A673 (cell line): ENCODE results near the gene TJAP1. TPM values are rescaled to one million over a fixed set of nuclear protein-coding genes. Genes with fewer than 3 reads are reported as not detected.

Source experiments
- BruUV-seq: library from RNA; stranded (reverse); fragments of 400-500 nt; replicated peaks from 2 replicates; lab custom pipeline; 2021; lab: Mats Ljungman, UMichigan
- CTCF ChIA-PET: fragments of 300-600 bp; sonication (Branson Sonifier 250); formaldehyde crosslinking; loops from one replicate; lab custom pipeline; 2022; ENCODE audit warnings: antibody characterized with exemption; lab: Charles Lee
- POLR2A ChIA-PET: fragments of 300-600 bp; sonication (Branson Sonifier 250); formaldehyde crosslinking; loops from one replicate; lab custom pipeline; 2022; ENCODE audit warnings: antibody characterized with exemption; ENCODE audit not compliant: low non-redundant PET; lab: Charles Lee
- DNase-seq: peaks from one replicate; pipeline ENCODE4 v3.0.0-alpha.2; 2015; ENCODE audit warnings: low spot score
- H3K27ac ChIP-seq: fragments of 200-600 bp; sonication (generic); 2 replicates; pipeline ENCODE4 v1.5.1; 2016; ENCODE audit warnings: mixed run types, low read depth, mild to moderate bottlenecking, mixed read lengths, antibody characterized with exemption, low read length; ENCODE audit not compliant: poor library complexity, severe bottlenecking
- H3K27me3 ChIP-seq: fragments of 200-600 bp; sonication (generic); replicated peaks from 2 replicates; pipeline ENCODE4 v1.6.1; 2017; ENCODE audit warnings: mixed run types, low read depth, mild to moderate bottlenecking, mixed read lengths, antibody characterized with exemption, low read length; ENCODE audit not compliant: insufficient read depth, poor library complexity
- H3K36me3 ChIP-seq: fragments of 200-600 bp; sonication (generic); 2 replicates; pipeline ENCODE4 v1.6.1; 2016; ENCODE audit warnings: mixed run types, mild to moderate bottlenecking, mixed read lengths, antibody characterized with exemption, low read length; ENCODE audit not compliant: insufficient read depth, poor library complexity, severe bottlenecking
- H3K4me1 ChIP-seq: fragments of 200-600 bp; sonication (generic); 2 replicates; pipeline ENCODE4 v1.6.1; 2017; ENCODE audit warnings: mixed run types, mild to moderate bottlenecking, mixed read lengths, antibody characterized with exemption, low read length; ENCODE audit not compliant: insufficient read depth, poor library complexity, severe bottlenecking
- H3K4me3 ChIP-seq: fragments of 200-600 bp; sonication (generic); 2 replicates; pipeline ENCODE4 v1.5.1; 2016; ENCODE audit warnings: low read depth, mixed run types, mild to moderate bottlenecking, mixed read lengths, low read length; ENCODE audit not compliant: poor library complexity, severe bottlenecking
- H3K9me3 ChIP-seq: fragments of 200-600 bp; sonication (generic); 2 replicates; pipeline ENCODE4 v1.6.1; 2016; ENCODE audit warnings: mixed run types, low read depth, mild to moderate bottlenecking, mixed read lengths, antibody characterized with exemption, low read length; ENCODE audit not compliant: poor library complexity, severe bottlenecking
- EZH2 ChIP-seq: fragments of 200-600 bp; sonication (generic); IDR thresholded peaks from 2 replicates; pipeline ENCODE4 v1.6.1; 2017; ENCODE audit warnings: borderline replicate concordance, low read depth, mild to moderate bottlenecking, mixed read lengths, antibody characterized with exemption, low read length; ENCODE audit not compliant: poor library complexity, severe bottlenecking
- intact Hi-C: fragments of 100-400 bp; cut with micrococcal nuclease; formaldehyde crosslinking; loops from one replicate; pipeline ENCODE4 v1.10.0; 2022; ENCODE audit not compliant: unreplicated experiment
- total RNA-seq: library from RNA; stranded (reverse); gene quantifications from 2 replicates; pipeline ENCODE4 v1.2.3, GENCODE V29; 2021
- TF ChIP-seq, protein P1 (sequence below): fragments of 300-800, 200-600 bp; sonication (generic); conservative IDR thresholded peaks from 2 replicates; pipeline ENCODE4 v1.5.1; 2017; ENCODE audit warnings: low read depth, mild to moderate bottlenecking, antibody characterized with exemption, low read length, moderate library complexity, mixed read lengths

The TJAP1 gene
- total RNA-seq, 1 experiment from 2014 or later, result 46.0 TPM

- Histone ChIP-seq H3K4me3 (no peak overlapping the region), H3K4me1 (peaks cover 35% of the 10 kb centered on the region), H3K9me3 (no peaks in the 10 kb centered on the region), H3K27ac (no peak overlapping the region), H3K27me3 (no peaks in the 10 kb centered on the region), H3K36me3 (peaks cover 15% of the 10 kb centered on the region)
- intact Hi-C loops, result no loop called here
- CTCF ChIA-PET, result no interaction called here
- BruUV-seq, result no TSS peak
- POLR2A ChIA-PET, result no interaction called here
- DNase-seq, result no peak
- TF ChIP-seq, protein P1, sequence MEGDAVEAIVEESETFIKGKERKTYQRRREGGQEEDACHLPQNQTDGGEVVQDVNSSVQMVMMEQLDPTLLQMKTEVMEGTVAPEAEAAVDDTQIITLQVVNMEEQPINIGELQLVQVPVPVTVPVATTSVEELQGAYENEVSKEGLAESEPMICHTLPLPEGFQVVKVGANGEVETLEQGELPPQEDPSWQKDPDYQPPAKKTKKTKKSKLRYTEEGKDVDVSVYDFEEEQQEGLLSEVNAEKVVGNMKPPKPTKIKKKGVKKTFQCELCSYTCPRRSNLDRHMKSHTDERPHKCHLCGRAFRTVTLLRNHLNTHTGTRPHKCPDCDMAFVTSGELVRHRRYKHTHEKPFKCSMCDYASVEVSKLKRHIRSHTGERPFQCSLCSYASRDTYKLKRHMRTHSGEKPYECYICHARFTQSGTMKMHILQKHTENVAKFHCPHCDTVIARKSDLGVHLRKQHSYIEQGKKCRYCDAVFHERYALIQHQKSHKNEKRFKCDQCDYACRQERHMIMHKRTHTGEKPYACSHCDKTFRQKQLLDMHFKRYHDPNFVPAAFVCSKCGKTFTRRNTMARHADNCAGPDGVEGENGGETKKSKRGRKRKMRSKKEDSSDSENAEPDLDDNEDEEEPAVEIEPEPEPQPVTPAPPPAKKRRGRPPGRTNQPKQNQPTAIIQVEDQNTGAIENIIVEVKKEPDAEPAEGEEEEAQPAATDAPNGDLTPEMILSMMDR, result no peak
- TF ChIP-seq EZH2, result no peak
Observed at GRCh38 chr6:43494766-43495165, 17.4 kb downstream of the TJAP1 start.

- no TSS peak for BruUV-seq
- DNase-seq, result no peak
- H3K27me3 ChIP-seq, result no peaks in the 10 kb centered on the region
- ChIA-PET POLR2A (no interaction called here), CTCF (no interaction called here)
- intact Hi-C loops, result no loop called here
- peaks cover 21% of the 10 kb centered on the region for H3K36me3 ChIP-seq
- peak overlapping the region; percentile 50 for H3K27ac ChIP-seq
- no peak for TF ChIP-seq EZH2
- TF ChIP-seq, protein P1, result peak; percentile 37; the same call in 1 of the 2 replicates
- peaks cover 35% of the 10 kb centered on the region for H3K4me1 ChIP-seq
- H3K4me3 ChIP-seq, result no peak overlapping the region
- H3K9me3 ChIP-seq, result no peaks in the 10 kb centered on the region
Observed at GRCh38 chr6:43495409-43495941, 18.1 kb downstream of the TJAP1 start.

GRCh38 chr6:43496370-43497128 is 19.2 kb downstream of the TJAP1 start:
- TF ChIP-seq, protein P1, result peak; percentile 42
- no peak for TF ChIP-seq EZH2
- no TSS peak for BruUV-seq
- no peak for DNase-seq
- no peak overlapping the region for H3K27ac ChIP-seq
- no peaks in the 10 kb centered on the region for H3K9me3 ChIP-seq
- H3K36me3 ChIP-seq, result peaks cover 29% of the 10 kb centered on the region
- no peak overlapping the region for H3K4me3 ChIP-seq
- H3K4me1 ChIP-seq, result peaks cover 33% of the 10 kb centered on the region
- intact Hi-C loops, result no loop called here
- no peaks in the 10 kb centered on the region for H3K27me3 ChIP-seq
- ChIA-PET CTCF (interaction anchor here (0.6 kb wide), 1 partner anchor 44 kb away, joined by 3 read pairs; no protein-coding TSS in a partner anchor), POLR2A (interaction anchor here (0.6 kb wide), 1 partner anchor 230 kb away, joined by 7 read pairs; no protein-coding TSS in a partner anchor)
